ENCODE measurements around the gene ZNF277.

The ZNF277 gene

GRCh38 chr7:112205343-112206237 is 905 bp upstream of the ZNF277 start (continued):
- TF ChIP-seq, protein P1, sequence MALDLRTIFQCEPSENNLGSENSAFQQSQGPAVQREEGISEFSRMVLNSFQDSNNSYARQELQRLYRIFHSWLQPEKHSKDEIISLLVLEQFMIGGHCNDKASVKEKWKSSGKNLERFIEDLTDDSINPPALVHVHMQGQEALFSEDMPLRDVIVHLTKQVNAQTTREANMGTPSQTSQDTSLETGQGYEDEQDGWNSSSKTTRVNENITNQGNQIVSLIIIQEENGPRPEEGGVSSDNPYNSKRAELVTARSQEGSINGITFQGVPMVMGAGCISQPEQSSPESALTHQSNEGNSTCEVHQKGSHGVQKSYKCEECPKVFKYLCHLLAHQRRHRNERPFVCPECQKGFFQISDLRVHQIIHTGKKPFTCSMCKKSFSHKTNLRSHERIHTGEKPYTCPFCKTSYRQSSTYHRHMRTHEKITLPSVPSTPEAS (tag by site-specific recombination; IDR thresholded peaks at IDR 0.05): peak; percentile 92
- TF ChIP-seq ZNF133 (tag by site-specific recombination; IDR thresholded peaks at IDR 0.05): no peak
- TF ChIP-seq, protein P2, sequence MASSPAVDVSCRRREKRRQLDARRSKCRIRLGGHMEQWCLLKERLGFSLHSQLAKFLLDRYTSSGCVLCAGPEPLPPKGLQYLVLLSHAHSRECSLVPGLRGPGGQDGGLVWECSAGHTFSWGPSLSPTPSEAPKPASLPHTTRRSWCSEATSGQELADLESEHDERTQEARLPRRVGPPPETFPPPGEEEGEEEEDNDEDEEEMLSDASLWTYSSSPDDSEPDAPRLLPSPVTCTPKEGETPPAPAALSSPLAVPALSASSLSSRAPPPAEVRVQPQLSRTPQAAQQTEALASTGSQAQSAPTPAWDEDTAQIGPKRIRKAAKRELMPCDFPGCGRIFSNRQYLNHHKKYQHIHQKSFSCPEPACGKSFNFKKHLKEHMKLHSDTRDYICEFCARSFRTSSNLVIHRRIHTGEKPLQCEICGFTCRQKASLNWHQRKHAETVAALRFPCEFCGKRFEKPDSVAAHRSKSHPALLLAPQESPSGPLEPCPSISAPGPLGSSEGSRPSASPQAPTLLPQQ (tag by site-specific recombination; IDR thresholded peaks at IDR 0.05): peak; percentile 64; the same call in 1 of the 2 replicates
- TF ChIP-seq ZNF391 (tag by site-specific recombination; IDR thresholded peaks at IDR 0.05; ENCODE audit: borderline replicate concordance, low read depth): 0 out of 2 replicates have a peak, but pooled peaks have one; percentile 20
- TF ChIP-seq, protein P3, sequence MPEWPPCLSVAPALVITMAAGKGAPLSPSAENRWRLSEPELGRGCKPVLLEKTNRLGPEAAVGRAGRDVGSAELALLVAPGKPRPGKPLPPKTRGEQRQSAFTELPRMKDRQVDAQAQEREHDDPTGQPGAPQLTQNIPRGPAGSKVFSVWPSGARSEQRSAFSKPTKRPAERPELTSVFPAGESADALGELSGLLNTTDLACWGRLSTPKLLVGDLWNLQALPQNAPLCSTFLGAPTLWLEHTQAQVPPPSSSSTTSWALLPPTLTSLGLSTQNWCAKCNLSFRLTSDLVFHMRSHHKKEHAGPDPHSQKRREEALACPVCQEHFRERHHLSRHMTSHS (tag by site-specific recombination; IDR thresholded peaks at IDR 0.05): no peak
- no peak; the same call in 1 of the 2 replicates for TF ChIP-seq ZNF394 (tag by site-specific recombination; IDR thresholded peaks at IDR 0.05; ENCODE audit: borderline replicate concordance)
- TF ChIP-seq FEZF1 (tag by site-specific recombination; IDR thresholded peaks at IDR 0.05): no peak
- TF ChIP-seq YY2 (tag by site-specific recombination; IDR thresholded peaks at IDR 0.05): no peak
- peak; percentile 42; the same call in 1 of the 2 replicates for TF ChIP-seq EGR2 (tag by site-specific recombination; IDR thresholded peaks at IDR 0.05; ENCODE audit: low read depth)
- TF ChIP-seq OSR2 (tag by site-specific recombination; IDR thresholded peaks at IDR 0.05): no peak
- peak; percentile 59; the same call in 1 of the 2 replicates for TF ChIP-seq MYNN (tag by site-specific recombination; IDR thresholded peaks at IDR 0.05; ENCODE audit: borderline replicate concordance)
- TF ChIP-seq SP2 (tag by site-specific recombination; IDR thresholded peaks at IDR 0.05): peak; percentile 17; the same call in 1 of the 2 replicates
- no peak for TF ChIP-seq SALL2 (tag by site-specific recombination; IDR thresholded peaks at IDR 0.05; ENCODE audit: borderline replicate concordance)
- no peak for TF ChIP-seq KLF1 (tag by site-specific recombination; IDR thresholded peaks at IDR 0.05)
- no peak for TF ChIP-seq ZNF747 (tag by site-specific recombination; IDR thresholded peaks at IDR 0.05)
- TF ChIP-seq ZNF10 (tag by site-specific recombination; IDR thresholded peaks at IDR 0.05): no peak
- TF ChIP-seq PRDM1 (tag by site-specific recombination; IDR thresholded peaks at IDR 0.05): peak; percentile 62
- no peak for TF ChIP-seq ZNF19 (tag by site-specific recombination; IDR thresholded peaks at IDR 0.05; ENCODE audit: low read depth)
- TF ChIP-seq ZFP37 (tag by site-specific recombination; IDR thresholded peaks at IDR 0.05): peak; percentile 83; the same call in 1 of the 2 replicates
- no peak; the same call in 1 of the 2 replicates for TF ChIP-seq ZNF518A (tag by site-specific recombination; conservative IDR thresholded peaks at IDR 0.05; ENCODE audit: low read depth)
- no peak for TF ChIP-seq ZFP3 (tag by site-specific recombination; IDR thresholded peaks at IDR 0.05; ENCODE audit: low read depth)
- no peak for TF ChIP-seq ZBTB6 (tag by site-specific recombination; IDR thresholded peaks at IDR 0.05)
- TF ChIP-seq, protein P4, sequence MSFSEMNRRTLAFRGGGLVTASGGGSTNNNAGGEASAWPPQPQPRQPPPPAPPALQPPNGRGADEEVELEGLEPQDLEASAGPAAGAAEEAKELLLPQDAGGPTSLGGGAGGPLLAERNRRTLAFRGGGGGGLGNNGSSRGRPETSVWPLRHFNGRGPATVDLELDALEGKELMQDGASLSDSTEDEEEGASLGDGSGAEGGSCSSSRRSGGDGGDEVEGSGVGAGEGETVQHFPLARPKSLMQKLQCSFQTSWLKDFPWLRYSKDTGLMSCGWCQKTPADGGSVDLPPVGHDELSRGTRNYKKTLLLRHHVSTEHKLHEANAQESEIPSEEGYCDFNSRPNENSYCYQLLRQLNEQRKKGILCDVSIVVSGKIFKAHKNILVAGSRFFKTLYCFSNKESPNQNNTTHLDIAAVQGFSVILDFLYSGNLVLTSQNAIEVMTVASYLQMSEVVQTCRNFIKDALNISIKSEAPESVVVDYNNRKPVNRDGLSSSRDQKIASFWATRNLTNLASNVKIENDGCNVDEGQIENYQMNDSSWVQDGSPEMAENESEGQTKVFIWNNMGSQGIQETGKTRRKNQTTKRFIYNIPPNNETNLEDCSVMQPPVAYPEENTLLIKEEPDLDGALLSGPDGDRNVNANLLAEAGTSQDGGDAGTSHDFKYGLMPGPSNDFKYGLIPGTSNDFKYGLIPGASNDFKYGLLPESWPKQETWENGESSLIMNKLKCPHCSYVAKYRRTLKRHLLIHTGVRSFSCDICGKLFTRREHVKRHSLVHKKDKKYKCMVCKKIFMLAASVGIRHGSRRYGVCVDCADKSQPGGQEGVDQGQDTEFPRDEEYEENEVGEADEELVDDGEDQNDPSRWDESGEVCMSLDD (tag by site-specific recombination; IDR thresholded peaks at IDR 0.05): peak; percentile 69
- 0 out of 2 replicates have a peak, but pooled peaks have one; percentile 34 for TF ChIP-seq ZFHX2 (tag by site-specific recombination; conservative IDR thresholded peaks at IDR 0.05)
